Panc1 (cell line): Measurements from ENCODE around the gene RGS5.

Experiments used
- CTCF ChIP-seq: fragments of 450-650 bp; IDR thresholded peaks from 2 replicates; pipeline ENCODE4 v1.5.1; 2017; ENCODE audit warnings: mild to moderate bottlenecking
- SIN3A ChIP-seq: IDR thresholded peaks from 2 replicates; pipeline ENCODE4 v1.6.1; 2012; ENCODE audit warnings: low read depth, mild to moderate bottlenecking, low read length, moderate library complexity, borderline replicate concordance; ENCODE audit not compliant: insufficient read depth

GRCh38 chr1:163095213-163095612 is 107.5 kb downstream of the RGS5 start:
- no peak for TF ChIP-seq CTCF
- TF ChIP-seq SIN3A: no peak
